Stimulated activated CD4-positive, alpha-beta T cell treated with anti-CD3 and anti-CD28 coated beads, Interleukin-1b, Interleukin-23, amount 100 ng/mL, for 1 hour (primary cell): ENCODE results near the gene AHCYL1.
A peak's percentile ranks its signal among the peaks of the same experiment; 100 is the strongest.
"Not testable (repeated sequence)": the region's sequence is repeated elsewhere in the genome, so short reads cannot be mapped to it uniquely, and the experiment has no call there.

Experiments used
- DNase-seq, 2 donors: peaks; one replicate each; pipeline ENCODE4 v3.0.0-alpha.2; 2020; ENCODE audit warnings: low read depth in 2 of 2

Gene AHCYL1

GRCh38 chr1:109984456-109985246 is at the start of gene AHCYL1:
AHCYL1 (plus strand) TSS chr1:109984765; CDS start chr1:109985053, 288 bp downstream.
- DNase-seq = peak; percentile 98

GRCh38 chr1:109935451-109935900 is 49.1 kb upstream of the AHCYL1 start:
- DNase-seq = no peak

- no peak for DNase-seq
These were observed 46.8 kb upstream of the AHCYL1 start for GRCh38 chr1:109937738-109938137.

- no peak for DNase-seq
These were observed 46.0 kb upstream of the AHCYL1 start for GRCh38 chr1:109938556-109938955.

- DNase-seq = no peak
These were observed 42.1 kb upstream of the AHCYL1 start for GRCh38 chr1:109942434-109942833.

- DNase-seq = no peak
These were observed 40.0 kb upstream of the AHCYL1 start for GRCh38 chr1:109944541-109944940.

GRCh38 chr1:109946511-109946910 is 38.1 kb upstream of the AHCYL1 start:
- no peak for DNase-seq

- no peak for DNase-seq
These were observed 36.8 kb upstream of the AHCYL1 start for GRCh38 chr1:109947582-109948284.

- no peak for DNase-seq
These were observed 36.3 kb upstream of the AHCYL1 start for GRCh38 chr1:109948285-109948630.

- DNase-seq = no peak
These were observed 34.5 kb upstream of the AHCYL1 start for GRCh38 chr1:109950038-109950437.

GRCh38 chr1:109950509-109950908 is 34.1 kb upstream of the AHCYL1 start:
- no peak for DNase-seq

- DNase-seq = not testable (repeated sequence)
These were observed 33.1 kb upstream of the AHCYL1 start for GRCh38 chr1:109951501-109951900.

- no peak for DNase-seq
These were observed 30.5 kb upstream of the AHCYL1 start for GRCh38 chr1:109954041-109954512.

GRCh38 chr1:109959632-109959973 is 25.0 kb upstream of the AHCYL1 start:
- no peak for DNase-seq

GRCh38 chr1:109959974-109960744 is 24.4 kb upstream of the AHCYL1 start:
- DNase-seq = no peak

GRCh38 chr1:109960745-109961094 is 23.8 kb upstream of the AHCYL1 start:
- DNase-seq = no peak

GRCh38 chr1:109963864-109964263 is 20.7 kb upstream of the AHCYL1 start:
- DNase-seq = no peak

GRCh38 chr1:109969146-109969829 is 15.3 kb upstream of the AHCYL1 start:
- no peak for DNase-seq

- DNase-seq = no peak
These were observed 14.7 kb upstream of the AHCYL1 start for GRCh38 chr1:109969907-109970306.

GRCh38 chr1:109971559-109971958 is 13.0 kb upstream of the AHCYL1 start:
- no peak for DNase-seq

GRCh38 chr1:109974191-109974590 is 10.4 kb upstream of the AHCYL1 start:
- DNase-seq = no peak

GRCh38 chr1:109975718-109976117 is 8.8 kb upstream of the AHCYL1 start:
- DNase-seq = no peak
